Panc1 (cell line): Measurements from ENCODE around the gene TMCC1. TPM values are rescaled to one million over a fixed set of nuclear protein-coding genes. Genes with fewer than 3 reads are reported as not detected.

Experiments used
- ATAC-seq: fragments of 200-7000 bp; cut with Tn5 transposase; 2 replicates; pipeline ENCODE4 v1.9.1; 2020; ENCODE audit warnings: mild to moderate bottlenecking, moderate library complexity
- BruUV-seq: library from RNA; stranded (reverse); fragments of 400-500 nt; replicated peaks from 2 replicates; lab custom pipeline; 2021; lab: Mats Ljungman, UMichigan
- CTCF ChIA-PET: fragments of 300-600 bp; sonication (Branson Sonifier 250); formaldehyde crosslinking; loops from one replicate; lab custom pipeline; 2022; ENCODE audit warnings: antibody characterized with exemption; lab: Charles Lee
- POLR2A ChIA-PET: fragments of 300-600 bp; sonication (Branson Sonifier 250); formaldehyde crosslinking; loops from one replicate; lab custom pipeline; 2022; ENCODE audit warnings: antibody characterized with exemption; lab: Charles Lee
- DNase-seq: peaks from one replicate; pipeline ENCODE4 v3.0.0-alpha.2; 2010; ENCODE audit warnings: low read depth, low spot score
- H3K27ac ChIP-seq: 2 replicates; pipeline ENCODE4 v1.5.1; 2011; ENCODE audit warnings: mild to moderate bottlenecking, low read length, inconsistent platforms
- H3K27me3 ChIP-seq: fragments of 200-500 bp; sonication (Bioruptor generic); 2 replicates; pipeline ENCODE4 v1.6.0; 2014; ENCODE audit warnings: low read length, inconsistent platforms; ENCODE audit not compliant: control insufficient read depth, insufficient read depth
- H3K36me3 ChIP-seq: fragments of 200-500 bp; sonication (Bioruptor generic); 2 replicates; pipeline ENCODE4 v1.5.1; 2014; ENCODE audit warnings: inconsistent platforms, mild to moderate bottlenecking, low read length, moderate library complexity; ENCODE audit not compliant: control insufficient read depth, insufficient read depth
- H3K4me1 ChIP-seq: 2 replicates; pipeline ENCODE4 v1.5.1; 2011; ENCODE audit warnings: inconsistent platforms, mild to moderate bottlenecking, low read length, moderate library complexity; ENCODE audit not compliant: control insufficient read depth, insufficient read depth
- H3K4me3 ChIP-seq, 2 experiments: 2 replicates each; pipeline ENCODE4 v1.5.1; 2011 to 2012; ENCODE audit warnings: low read depth in 2 of 2, low read length in 2 of 2, mild to moderate bottlenecking in 2 of 2, inconsistent platforms in 1 of 2, moderate library complexity in 1 of 2
- H3K9me3 ChIP-seq: fragments of 200-500 bp; sonication (Bioruptor generic); 2 replicates; pipeline ENCODE4 v1.5.1; 2014; ENCODE audit warnings: low read depth, mild to moderate bottlenecking, inconsistent platforms, low read length, moderate library complexity; ENCODE audit not compliant: control insufficient read depth, insufficient read depth
- POLR2AphosphoS5 ChIP-seq: IDR thresholded peaks from 2 replicates; pipeline ENCODE4 v1.6.1; 2012; ENCODE audit warnings: mild to moderate bottlenecking, low read depth, low read length, moderate library complexity
- SIN3A ChIP-seq: IDR thresholded peaks from 2 replicates; pipeline ENCODE4 v1.6.1; 2012; ENCODE audit warnings: low read depth, mild to moderate bottlenecking, low read length, moderate library complexity, borderline replicate concordance; ENCODE audit not compliant: insufficient read depth
- TCF7L2 ChIP-seq: IDR thresholded peaks from 2 replicates; pipeline ENCODE4 v1.6.1; 2011; ENCODE audit warnings: mild to moderate bottlenecking, low read depth, low read length, inconsistent platforms
- in situ Hi-C: cut with HindIII; loops from 2 replicates; pipeline ENCODE4 v1.10.0; 2016; ENCODE audit warnings: low sequenced_read_pairs, low pct_unique_long_range_greater_than_20kb
- intact Hi-C: fragments of 100-400 bp; cut with micrococcal nuclease; formaldehyde crosslinking; loops from one replicate; pipeline ENCODE4 v1.10.0; 2022; ENCODE audit not compliant: unreplicated experiment
- total RNA-seq: library from RNA; stranded (reverse); gene quantifications from one replicate; pipeline ENCODE4 v1.2.1, GENCODE V29; 2021; ENCODE audit not compliant: unreplicated experiment
- TF ChIP-seq, protein P1 (sequence below): fragments of 450-650 bp; IDR thresholded peaks from 2 replicates; pipeline ENCODE4 v1.5.1; 2017; ENCODE audit warnings: mild to moderate bottlenecking
- TF ChIP-seq, protein P2 (sequence below), 2 experiments: IDR thresholded peaks; 2 replicates each; pipeline ENCODE4 v1.6.1; 2011 to 2012; ENCODE audit warnings: low read depth in 2 of 2, control low read depth in 1 of 2, low read length in 1 of 2, mild to moderate bottlenecking in 1 of 2, moderate library complexity in 1 of 2; ENCODE audit not compliant: insufficient read depth in 1 of 2

TMCC1 gene
- total RNA-seq, 1 experiment from 2014 or later, result 33.2 TPM

DNA sequence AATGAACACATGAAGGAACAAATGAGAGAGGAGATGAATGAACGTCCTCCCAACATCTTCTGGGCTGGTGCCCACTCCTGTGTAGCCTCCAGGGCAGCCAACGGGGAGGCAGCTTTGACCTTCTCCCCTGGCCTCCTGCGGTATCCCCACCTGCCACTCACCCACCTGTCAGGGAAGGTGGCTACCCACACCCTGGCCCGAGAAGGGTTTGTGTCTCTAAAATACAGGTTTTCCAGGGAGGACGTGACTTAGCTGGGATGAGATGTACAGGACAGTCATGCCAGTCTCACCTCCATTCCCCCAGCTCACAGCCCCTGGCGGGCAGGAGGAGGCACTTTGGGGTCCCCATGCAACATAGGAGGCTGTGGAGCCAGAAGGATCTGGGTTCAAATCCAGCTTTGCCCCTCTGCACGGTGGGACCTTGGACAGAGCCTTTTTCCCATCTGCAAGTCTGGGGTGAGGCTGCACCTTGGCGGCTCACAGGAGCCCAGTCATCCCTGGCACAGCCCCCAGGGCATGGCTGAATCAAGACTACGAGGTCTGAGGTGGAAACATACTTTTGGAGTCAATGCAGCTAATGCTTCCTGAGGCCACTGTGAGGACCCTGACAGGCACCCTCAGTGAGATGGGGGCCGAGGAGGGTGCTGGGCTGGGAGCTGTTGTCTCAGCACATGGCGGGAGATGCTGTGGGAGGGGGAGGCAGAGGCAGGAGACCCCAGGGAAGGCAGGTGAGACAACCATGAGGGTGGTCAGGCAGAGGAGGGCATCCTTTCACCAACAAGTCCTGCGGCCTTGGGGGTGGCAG, 275.9 kb downstream of the TMCC1 start:
- Histone ChIP-seq H3K4me1 (peaks cover 19% of the 10 kb centered on the region), H3K27ac (no peak overlapping the region), H3K27me3 (no peaks in the 10 kb centered on the region), H3K4me3 (no peak overlapping the region), H3K36me3 (no peaks in the 10 kb centered on the region), H3K9me3 (no peaks in the 10 kb centered on the region)
- ChIA-PET POLR2A (no interaction called here), CTCF (no interaction called here)
- no TSS peak for BruUV-seq
- no peak for DNase-seq
- intact Hi-C loops (no loop called here), in situ Hi-C loops (no loop called here)
- TF ChIP-seq, protein P1, sequence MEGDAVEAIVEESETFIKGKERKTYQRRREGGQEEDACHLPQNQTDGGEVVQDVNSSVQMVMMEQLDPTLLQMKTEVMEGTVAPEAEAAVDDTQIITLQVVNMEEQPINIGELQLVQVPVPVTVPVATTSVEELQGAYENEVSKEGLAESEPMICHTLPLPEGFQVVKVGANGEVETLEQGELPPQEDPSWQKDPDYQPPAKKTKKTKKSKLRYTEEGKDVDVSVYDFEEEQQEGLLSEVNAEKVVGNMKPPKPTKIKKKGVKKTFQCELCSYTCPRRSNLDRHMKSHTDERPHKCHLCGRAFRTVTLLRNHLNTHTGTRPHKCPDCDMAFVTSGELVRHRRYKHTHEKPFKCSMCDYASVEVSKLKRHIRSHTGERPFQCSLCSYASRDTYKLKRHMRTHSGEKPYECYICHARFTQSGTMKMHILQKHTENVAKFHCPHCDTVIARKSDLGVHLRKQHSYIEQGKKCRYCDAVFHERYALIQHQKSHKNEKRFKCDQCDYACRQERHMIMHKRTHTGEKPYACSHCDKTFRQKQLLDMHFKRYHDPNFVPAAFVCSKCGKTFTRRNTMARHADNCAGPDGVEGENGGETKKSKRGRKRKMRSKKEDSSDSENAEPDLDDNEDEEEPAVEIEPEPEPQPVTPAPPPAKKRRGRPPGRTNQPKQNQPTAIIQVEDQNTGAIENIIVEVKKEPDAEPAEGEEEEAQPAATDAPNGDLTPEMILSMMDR, result no peak
- TF ChIP-seq, protein P2, sequence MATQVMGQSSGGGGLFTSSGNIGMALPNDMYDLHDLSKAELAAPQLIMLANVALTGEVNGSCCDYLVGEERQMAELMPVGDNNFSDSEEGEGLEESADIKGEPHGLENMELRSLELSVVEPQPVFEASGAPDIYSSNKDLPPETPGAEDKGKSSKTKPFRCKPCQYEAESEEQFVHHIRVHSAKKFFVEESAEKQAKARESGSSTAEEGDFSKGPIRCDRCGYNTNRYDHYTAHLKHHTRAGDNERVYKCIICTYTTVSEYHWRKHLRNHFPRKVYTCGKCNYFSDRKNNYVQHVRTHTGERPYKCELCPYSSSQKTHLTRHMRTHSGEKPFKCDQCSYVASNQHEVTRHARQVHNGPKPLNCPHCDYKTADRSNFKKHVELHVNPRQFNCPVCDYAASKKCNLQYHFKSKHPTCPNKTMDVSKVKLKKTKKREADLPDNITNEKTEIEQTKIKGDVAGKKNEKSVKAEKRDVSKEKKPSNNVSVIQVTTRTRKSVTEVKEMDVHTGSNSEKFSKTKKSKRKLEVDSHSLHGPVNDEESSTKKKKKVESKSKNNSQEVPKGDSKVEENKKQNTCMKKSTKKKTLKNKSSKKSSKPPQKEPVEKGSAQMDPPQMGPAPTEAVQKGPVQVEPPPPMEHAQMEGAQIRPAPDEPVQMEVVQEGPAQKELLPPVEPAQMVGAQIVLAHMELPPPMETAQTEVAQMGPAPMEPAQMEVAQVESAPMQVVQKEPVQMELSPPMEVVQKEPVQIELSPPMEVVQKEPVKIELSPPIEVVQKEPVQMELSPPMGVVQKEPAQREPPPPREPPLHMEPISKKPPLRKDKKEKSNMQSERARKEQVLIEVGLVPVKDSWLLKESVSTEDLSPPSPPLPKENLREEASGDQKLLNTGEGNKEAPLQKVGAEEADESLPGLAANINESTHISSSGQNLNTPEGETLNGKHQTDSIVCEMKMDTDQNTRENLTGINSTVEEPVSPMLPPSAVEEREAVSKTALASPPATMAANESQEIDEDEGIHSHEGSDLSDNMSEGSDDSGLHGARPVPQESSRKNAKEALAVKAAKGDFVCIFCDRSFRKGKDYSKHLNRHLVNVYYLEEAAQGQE (IDR thresholded peaks at IDR 0.05; ENCODE audit: insufficient read depth in 1 of 2, low read depth in 2 of 2, low read length in 1 of 2), result peak in 1 of 2 experiments; percentile 44; a peak in 1 of 4 replicates
- ATAC-seq, result no peak

DNA sequence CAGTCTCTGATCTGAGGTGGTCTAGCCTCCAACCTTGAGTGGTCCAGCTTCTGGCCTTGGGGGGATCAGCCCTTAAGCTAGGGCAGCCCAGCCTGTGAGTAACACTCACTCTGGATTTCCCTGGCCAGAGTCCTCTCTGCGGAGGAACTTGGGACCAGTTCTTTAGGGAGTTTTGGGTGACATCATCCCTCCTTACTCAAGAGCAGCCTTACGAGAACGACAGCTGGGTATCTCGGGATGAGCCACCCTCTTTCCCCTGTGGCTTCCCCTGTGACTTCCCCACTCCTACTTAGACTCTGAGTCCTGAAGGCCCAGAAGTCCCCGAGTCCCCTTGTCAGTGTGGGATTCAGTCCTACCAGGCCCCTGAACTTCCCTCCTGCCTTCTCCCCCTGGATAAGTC, 276.8 kb downstream of the TMCC1 start:
- TF ChIP-seq TCF7L2 (no peak), POLR2AphosphoS5 (no peak), SIN3A (no peak)
- TF ChIP-seq, protein P1, result no peak
- TF ChIP-seq, protein P2 (IDR thresholded peaks at IDR 0.05; ENCODE audit: insufficient read depth in 1 of 2, low read depth in 2 of 2, low read length in 1 of 2), result no peak
- ChIA-PET POLR2A (no interaction called here), CTCF (no interaction called here)
- ATAC-seq, result no peak
- Histone ChIP-seq H3K27ac (no peak overlapping the region), H3K9me3 (no peaks in the 10 kb centered on the region), H3K27me3 (no peaks in the 10 kb centered on the region), H3K36me3 (no peaks in the 10 kb centered on the region), H3K4me3 (no peak overlapping the region), H3K4me1 (peaks cover 20% of the 10 kb centered on the region)
- intact Hi-C loops (no loop called here), in situ Hi-C loops (no loop called here)
- no TSS peak for BruUV-seq
- no peak for DNase-seq
